B cell (primary cell): ENCODE measurements around the gene DNAJA1. TPM values are rescaled to one million over a fixed set of nuclear protein-coding genes. Genes with fewer than 3 reads are reported as not detected.

Experiments used
- ATAC-seq: fragments of 200-7000 bp; cut with Tn5 transposase; one replicate; pipeline ENCODE4 v1.10.0; 2021; ENCODE audit warnings: low read depth, mild to moderate bottlenecking, moderate number of reproducible peaks, moderate library complexity
- CTCF ChIA-PET: fragments of 350-600 bp; sonication (Branson Sonifier 250); formaldehyde crosslinking; loops from one replicate; lab custom pipeline; 2021; ENCODE audit warnings: antibody characterized with exemption, inconsistent platforms; lab: Charles Lee
- POLR2A ChIA-PET: fragments of 350-600 bp; sonication (Branson Sonifier 250); formaldehyde crosslinking; loops from one replicate; lab custom pipeline; 2021; ENCODE audit warnings: antibody characterized with exemption; lab: Charles Lee
- DNase-seq: peaks from one replicate; pipeline ENCODE4 v3.0.0; 2013
- H2AFZ ChIP-seq: 2 replicates; pipeline ENCODE4 v1.6.1; 2012; ENCODE audit warnings: mild to moderate bottlenecking, low read depth, low read length; ENCODE audit not compliant: insufficient read depth, poor library complexity, severe bottlenecking
- H3K27ac ChIP-seq, 2 donors: 1 replicate in 1 of 2; 2 replicates in 1 of 2; pipeline ENCODE4 v1.5.1; 2012 to 2013; ENCODE audit warnings: low read length in 2 of 2, mild to moderate bottlenecking in 2 of 2, moderate library complexity in 1 of 2
- H3K27me3 ChIP-seq, 4 experiments: fragments of 200-600 bp in 1 of 4; sonication (generic) in 1 of 4; replicated peaks in 1 of 4; 1 replicate in 2 of 4; 2 replicates in 2 of 4; pipeline versions ENCODE4 v1.6.1 to v1.7.0; 2013 to 2016; ENCODE audit warnings: low read length in 3 of 4, mild to moderate bottlenecking in 2 of 4, mixed read lengths in 1 of 4, moderate library complexity in 1 of 4; ENCODE audit not compliant: insufficient read depth in 4 of 4, control insufficient read depth in 3 of 4; ENCODE audit errors: control extremely low read depth in 1 of 4
- H3K36me3 ChIP-seq, 2 experiments: replicated peaks in 1 of 2; 1 replicate in 1 of 2; 2 replicates in 1 of 2; pipeline versions ENCODE4 v1.6.1 to v1.7.1; 2013; ENCODE audit warnings: low read length in 1 of 2; ENCODE audit not compliant: insufficient read depth in 2 of 2, control insufficient read depth in 1 of 2; ENCODE audit errors: control extremely low read depth in 1 of 2, extremely low read depth in 1 of 2
- H3K4me1 ChIP-seq, 2 donors: fragments of 200-600 bp in 1 of 2; sonication (generic) in 1 of 2; 1 replicate in 1 of 2; 2 replicates in 1 of 2; pipeline versions ENCODE4 v1.5.1 to v1.6.1; 2013 to 2017; ENCODE audit warnings: low read length in 2 of 2; ENCODE audit not compliant: control insufficient read depth in 2 of 2, insufficient read depth in 2 of 2
- H3K4me2 ChIP-seq: replicated peaks from 2 replicates; pipeline ENCODE3; 2012; ENCODE audit warnings: mild to moderate bottlenecking, low read depth, low read length; ENCODE audit not compliant: poor library complexity, severe bottlenecking
- H3K4me3 ChIP-seq, 5 experiments: fragments of 200-600 bp in 1 of 5; sonication (generic) in 1 of 5; 1 replicate in 3 of 5; 2 replicates in 2 of 5; pipeline versions ENCODE4 v1.5.1 to v1.7.0; 2011 to 2016; ENCODE audit warnings: low read length in 4 of 5, mild to moderate bottlenecking in 4 of 5, low read depth in 2 of 5, control low read depth in 1 of 5, moderate library complexity in 1 of 5; ENCODE audit not compliant: insufficient read depth in 1 of 5; ENCODE audit errors: control extremely low read depth in 1 of 5, extremely low read depth in 1 of 5
- H3K79me2 ChIP-seq: fragments of 200-600 bp; sonication (generic); one replicate; pipeline ENCODE4 v1.6.0; 2016; ENCODE audit warnings: low read length; ENCODE audit not compliant: control insufficient read depth, insufficient read depth
- H3K9ac ChIP-seq: fragments of 200-600 bp; sonication (generic); 2 replicates; pipeline ENCODE4 v1.6.1; 2017; ENCODE audit warnings: mild to moderate bottlenecking, low read length, moderate library complexity
- H3K9me3 ChIP-seq, 3 donors: one replicate each; pipeline versions ENCODE4 v1.6.1 to v1.7.1; 2013; ENCODE audit warnings: low read length in 2 of 3; ENCODE audit not compliant: control insufficient read depth in 2 of 3, insufficient read depth in 1 of 3; ENCODE audit errors: control extremely low read depth in 1 of 3
- H4K20me1 ChIP-seq: 2 replicates; pipeline ENCODE4 v1.6.0; 2012; ENCODE audit warnings: mild to moderate bottlenecking, low read length; ENCODE audit not compliant: insufficient read depth, control insufficient read depth, poor library complexity, severe bottlenecking
- H3K27ac Mint-ChIP-seq: one replicate; pipeline ENCODE4 v1.8.0; 2021; ENCODE audit warnings: mixed read lengths
- H3K27me3 Mint-ChIP-seq: one replicate; pipeline ENCODE4 v1.8.0; 2021; ENCODE audit warnings: mixed read lengths
- H3K4me1 Mint-ChIP-seq: one replicate; pipeline ENCODE4 v1.8.0; 2021; ENCODE audit warnings: mixed read lengths
- H3K4me3 Mint-ChIP-seq: one replicate; pipeline ENCODE4 v1.8.0; 2021; ENCODE audit warnings: mixed read lengths
- H3K9me3 Mint-ChIP-seq: one replicate; pipeline ENCODE4 v1.8.0; 2022; ENCODE audit warnings: mixed read lengths; ENCODE audit not compliant: insufficient read depth
- EZH2 ChIP-seq: IDR thresholded peaks from 2 replicates; pipeline ENCODE4 v1.6.1; 2012; ENCODE audit warnings: borderline replicate concordance, low read depth, mild to moderate bottlenecking, moderate library complexity, low read length; ENCODE audit not compliant: insufficient read depth, poor library complexity, severe bottlenecking
- WGBS: methylation state at CpG from one replicate; pipeline ENCODE4 v1.1.5; 2013; ENCODE audit warnings: missing lambda C conversion rate; ENCODE audit not compliant: insufficient coverage; 5-methylcytosine and 5-hydroxymethylcytosine counted together
- intact Hi-C: fragments of 100-400 bp; cut with micrococcal nuclease; formaldehyde crosslinking; loops from one replicate; pipeline ENCODE4 v1.10.0; 2022
- polyA plus RNA-seq: library from polyadenylated mRNA; depleted of rRNA; stranded (reverse); fragments of >200 nt; gene quantifications from 2 replicates; pipeline ENCODE4 v1.2.3, GENCODE V29; 2012
- total RNA-seq, 2 donors: library from RNA; stranded (reverse); fragments of 120-200 nt in 1 of 2; gene quantifications; 1 replicate in 1 of 2; 2 replicates in 1 of 2; pipeline versions ENCODE4 v1.2.3 to v1.2.4, GENCODE V29; 2013 to 2022
- TF ChIP-seq, protein P1 (sequence below): fragments of 200-600 bp; IDR thresholded peaks from one replicate; pipeline ENCODE4 v1.8.0; 2022; ENCODE audit warnings: antibody characterized with exemption, mild to moderate bottlenecking

The DNAJA1 gene
- total and polyA plus RNA-seq, 2 donors (not counting 1 experiment from before 2014, with no cell fraction given): 68.6 to 104 TPM

DNA sequence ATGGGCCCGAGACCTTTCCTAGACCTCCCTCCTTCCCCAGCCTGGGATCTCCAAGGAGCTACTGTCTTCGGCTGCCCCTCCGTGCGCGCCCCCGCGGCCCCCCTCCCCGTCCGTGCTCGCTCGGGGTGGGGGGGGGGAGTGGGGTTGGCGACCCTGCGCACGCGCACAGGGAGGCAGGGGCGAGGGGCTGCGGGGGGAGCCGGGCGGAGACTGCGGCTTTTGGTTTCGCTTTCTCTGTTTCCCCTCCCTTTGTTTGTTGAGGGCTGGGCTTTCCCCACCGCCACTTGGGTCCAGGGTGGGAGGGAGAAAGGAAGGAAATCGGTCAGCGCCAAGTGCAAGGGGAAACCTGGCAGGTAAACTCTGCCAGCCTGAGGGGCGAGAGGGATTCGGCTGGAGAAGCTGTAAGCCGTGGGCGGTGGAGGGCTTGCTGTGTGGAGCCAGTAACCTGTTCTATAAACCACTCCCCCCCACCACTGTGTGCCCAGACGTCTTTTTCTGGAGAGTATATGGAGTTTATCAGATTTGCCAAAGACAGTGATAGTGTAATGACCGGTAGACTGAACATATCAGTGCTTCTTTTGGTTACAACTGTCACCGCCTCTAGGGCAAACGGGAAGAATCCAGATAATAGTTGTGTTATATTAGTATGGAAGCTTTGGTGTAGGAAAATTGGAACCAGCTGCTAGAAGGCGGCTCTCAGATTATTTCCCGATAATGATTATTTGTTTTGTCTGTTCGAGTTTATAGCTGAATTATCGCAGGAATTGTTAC lies 684 bp downstream of the DNAJA1 start:
- intact Hi-C loops: loop anchor here (1.0 to 10.0 kb wide), 12 partner anchors 19 to 789 kb away; partner anchors contain the start of genes APTX, B4GALT1, CHMP5 and NDUFB6

More for the DNA sequence above, 684 bp downstream of the DNAJA1 start:
- H3K27ac ChIP-seq: peak overlapping the region; percentile 99
- CTCF ChIA-PET: interaction anchor here (1.0 to 1.7 kb wide), 3 partner anchors 15 to 200 kb away, joined by 5 read pairs; no protein-coding TSS in a partner anchor
- peak overlapping the region; percentile 84 for H3K4me2 ChIP-seq
- ATAC-seq (peak; percentile 56), DNase-seq (peak; percentile 88)
- H3K9me3 Mint-ChIP-seq: no peaks in the 10 kb centered on the region
- H3K79me2 ChIP-seq: peaks cover 75% of the 10 kb centered on the region
- H2AFZ ChIP-seq: peak overlapping the region; percentile 90
- H3K4me3 Mint-ChIP-seq: peak overlapping the region; percentile 97
- peaks cover 17 to 34% of the 10 kb centered on the region in 2 donors for H3K4me1 ChIP-seq
- TF ChIP-seq, protein P1, sequence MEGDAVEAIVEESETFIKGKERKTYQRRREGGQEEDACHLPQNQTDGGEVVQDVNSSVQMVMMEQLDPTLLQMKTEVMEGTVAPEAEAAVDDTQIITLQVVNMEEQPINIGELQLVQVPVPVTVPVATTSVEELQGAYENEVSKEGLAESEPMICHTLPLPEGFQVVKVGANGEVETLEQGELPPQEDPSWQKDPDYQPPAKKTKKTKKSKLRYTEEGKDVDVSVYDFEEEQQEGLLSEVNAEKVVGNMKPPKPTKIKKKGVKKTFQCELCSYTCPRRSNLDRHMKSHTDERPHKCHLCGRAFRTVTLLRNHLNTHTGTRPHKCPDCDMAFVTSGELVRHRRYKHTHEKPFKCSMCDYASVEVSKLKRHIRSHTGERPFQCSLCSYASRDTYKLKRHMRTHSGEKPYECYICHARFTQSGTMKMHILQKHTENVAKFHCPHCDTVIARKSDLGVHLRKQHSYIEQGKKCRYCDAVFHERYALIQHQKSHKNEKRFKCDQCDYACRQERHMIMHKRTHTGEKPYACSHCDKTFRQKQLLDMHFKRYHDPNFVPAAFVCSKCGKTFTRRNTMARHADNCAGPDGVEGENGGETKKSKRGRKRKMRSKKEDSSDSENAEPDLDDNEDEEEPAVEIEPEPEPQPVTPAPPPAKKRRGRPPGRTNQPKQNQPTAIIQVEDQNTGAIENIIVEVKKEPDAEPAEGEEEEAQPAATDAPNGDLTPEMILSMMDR: no peak
- TF ChIP-seq EZH2: no peak
- 15% methylated on average over 10 of the region's 36 CpGs for WGBS
- H3K9ac ChIP-seq: peak overlapping the region; percentile 100
- H3K9me3 ChIP-seq: no peaks in the 10 kb centered on the region
- peaks cover 8 to 43% of the 10 kb centered on the region in 2 experiments for H3K36me3 ChIP-seq
- peaks cover 58% of the 10 kb centered on the region for H3K4me1 Mint-ChIP-seq
- H3K27me3 Mint-ChIP-seq: no peaks in the 10 kb centered on the region
- H3K4me3 ChIP-seq: peak overlapping the region; percentile 74 to 100 (median 100)
- H3K27me3 ChIP-seq: no peaks in the 10 kb centered on the region
- H3K27ac Mint-ChIP-seq: peak overlapping the region; percentile 95
- POLR2A ChIA-PET: interaction anchor here (0.6 to 2.3 kb wide), 8 partner anchors 18 to 272 kb away, joined by 3 to 15 read pairs (median 6); partner anchors contain the start of genes APTX, BAG1, CHMP5 and NFX1
- peaks cover 54% of the 10 kb centered on the region for H4K20me1 ChIP-seq
